ENCODE results near the gene FOXG1.

The FOXG1 gene

GRCh38 chr14:28766469-28766955, at the start of gene FOXG1:
TSS of gene FOXG1 (plus strand) at chr14:28766787. CDS start at chr14:28767280, 493 bp downstream.
- DNase-seq = peak in 44 of 56 donors; percentile 34 to 91 (median 74)

- DNase-seq = no peak
Observed at GRCh38 chr14:28719130-28719529, 47.5 kb upstream of the FOXG1 start.

- no peak for DNase-seq
Observed at GRCh38 chr14:28731358-28731757, 35.2 kb upstream of the FOXG1 start.

- no peak for DNase-seq
Observed at GRCh38 chr14:28742171-28742846, 24.3 kb upstream of the FOXG1 start.

GRCh38 chr14:28744126-28744525, 22.5 kb upstream of the FOXG1 start:
- no peak for DNase-seq

GRCh38 chr14:28745176-28745575, 21.4 kb upstream of the FOXG1 start:
- DNase-seq = no peak

GRCh38 chr14:28746247-28746646, 20.3 kb upstream of the FOXG1 start:
- DNase-seq = no peak

- peak in 13 of 56 donors; percentile 8 to 64 (median 34) for DNase-seq
Observed at GRCh38 chr14:28751467-28752058, 15.0 kb upstream of the FOXG1 start.

- DNase-seq = peak in 14 of 56 donors; percentile 10 to 80 (median 36)
Observed at GRCh38 chr14:28754209-28754985, 12.2 kb upstream of the FOXG1 start.

- DNase-seq = peak in 2 of 56 donors; percentile 1 to 27
Observed at GRCh38 chr14:28755198-28755815, 11.3 kb upstream of the FOXG1 start.

GRCh38 chr14:28755884-28756268, 10.7 kb upstream of the FOXG1 start:
- no peak for DNase-seq

GRCh38 chr14:28756269-28756883, 10.2 kb upstream of the FOXG1 start:
- DNase-seq = peak in 3 of 56 donors; percentile 12 to 32 (median 32)

- DNase-seq = peak in 16 of 56 donors; percentile 22 to 67 (median 52)
Observed at GRCh38 chr14:28756884-28757570, 9.6 kb upstream of the FOXG1 start.

- peak in 2 of 56 donors; percentile 1 to 38 for DNase-seq
Observed at GRCh38 chr14:28757786-28758185, 8.8 kb upstream of the FOXG1 start.

- peak in 6 of 56 donors; percentile 6 to 35 (median 16) for DNase-seq
Observed at GRCh38 chr14:28758253-28758884, 8.2 kb upstream of the FOXG1 start.

GRCh38 chr14:28758885-28759652, 7.5 kb upstream of the FOXG1 start:
- DNase-seq = peak in 6 of 56 donors; percentile 23 to 41 (median 30)

GRCh38 chr14:28759653-28760313, 6.8 kb upstream of the FOXG1 start:
- DNase-seq = peak in 9 of 56 donors; percentile 28 to 74 (median 38)

- DNase-seq = no peak
Observed at GRCh38 chr14:28760431-28760996, 6.1 kb upstream of the FOXG1 start.
